H1 (cell line): ENCODE data around the gene LRCH3. TPM values are rescaled to one million over a fixed set of nuclear protein-coding genes. Genes with fewer than 3 reads are reported as not detected.

ENCODE experiments used
- CTCF ChIA-PET: fragments of 300-600 bp; sonication (Branson Sonifier 250); formaldehyde crosslinking; loops from one replicate; lab custom pipeline; 2021; ENCODE audit not compliant: partially characterized antibody; lab: Charles Lee
- POLR2A ChIA-PET: fragments of 300-600 bp; sonication (Branson Sonifier 250); formaldehyde crosslinking; loops from one replicate; lab custom pipeline; 2021; ENCODE audit warnings: inconsistent platforms; ENCODE audit not compliant: partially characterized antibody; lab: Charles Lee
- DNase-seq, 2 experiments: peaks; one replicate each; pipeline versions ENCODE4 v3.0.0 to v3.0.0-alpha.2; 2010 to 2022; ENCODE audit warnings: low spot score in 2 of 2, low read depth in 1 of 2, mixed read lengths in 1 of 2
- FAIRE-seq: peaks from 2 replicates; lab custom pipeline; 2011; peaks lifted over from hg19 to GRCh38; lab: Jason Lieb, UNC
- H2AFZ ChIP-seq: 2 replicates; pipeline ENCODE4 v1.8.1; 2012; ENCODE audit warnings: low read length, inconsistent platforms
- H2AK5ac ChIP-seq: 2 replicates; pipeline ENCODE4 v1.6.1; 2013; ENCODE audit warnings: low read depth, low read length
- H2BK120ac ChIP-seq: replicated peaks from 2 replicates; pipeline ENCODE3; 2013; ENCODE audit warnings: low read depth, low read length, inconsistent platforms
- H2BK12ac ChIP-seq: 2 replicates; pipeline ENCODE4 v1.6.1; 2013; ENCODE audit warnings: low read depth, low read length
- H2BK15ac ChIP-seq: 2 replicates; pipeline ENCODE4 v1.6.1; 2013; ENCODE audit warnings: low read length
- H2BK20ac ChIP-seq: 2 replicates; pipeline ENCODE4 v1.6.1; 2013; ENCODE audit warnings: low read length
- H2BK5ac ChIP-seq: 2 replicates; pipeline ENCODE4 v1.6.1; 2013; ENCODE audit warnings: low read depth, low read length
- H3K14ac ChIP-seq: 2 replicates; pipeline ENCODE4 v1.6.1; 2013; ENCODE audit warnings: inconsistent platforms; ENCODE audit not compliant: insufficient read length
- H3K18ac ChIP-seq: 2 replicates; pipeline ENCODE4 v1.6.1; 2013; ENCODE audit warnings: low read length; ENCODE audit errors: extremely low read depth
- H3K23ac ChIP-seq: 2 replicates; pipeline ENCODE4 v1.6.1; 2013; ENCODE audit warnings: inconsistent platforms; ENCODE audit not compliant: insufficient read length
- H3K23me2 ChIP-seq: 2 replicates; pipeline ENCODE4 v1.6.1; 2013; ENCODE audit warnings: low read depth, low read length
- H3K27ac ChIP-seq: 2 replicates; pipeline ENCODE4 v1.6.1; 2011; ENCODE audit warnings: low read depth, low read length, inconsistent platforms
- H3K27me3 ChIP-seq, 4 experiments: replicated peaks in 1 of 4; 1 replicate in 1 of 4; 2 replicates in 3 of 4; pipeline versions ENCODE4 v1.6.1 to v1.8.1; 2011 to 2013; ENCODE audit warnings: low read length in 3 of 4, mild to moderate bottlenecking in 3 of 4, inconsistent platforms in 2 of 4, mixed read lengths in 2 of 4, moderate library complexity in 1 of 4; ENCODE audit not compliant: control insufficient read depth in 3 of 4, insufficient read depth in 3 of 4; ENCODE audit errors: extremely low read depth in 1 of 4
- H3K36me3 ChIP-seq, 4 experiments: 2 replicates each; pipeline versions ENCODE4 v1.6.1 to v1.8.1; 2011 to 2013; ENCODE audit warnings: mild to moderate bottlenecking in 4 of 4, low read length in 3 of 4, moderate library complexity in 2 of 4, control low read depth in 1 of 4, inconsistent platforms in 1 of 4; ENCODE audit not compliant: insufficient read depth in 4 of 4, control insufficient read depth in 2 of 4
- H3K4ac ChIP-seq: replicated peaks from 2 replicates; pipeline ENCODE3; 2013; ENCODE audit warnings: low read length, low read depth, mixed read lengths, inconsistent platforms; ENCODE audit not compliant: insufficient read length
- H3K4me1 ChIP-seq, 4 experiments: replicated peaks in 1 of 4; 1 replicate in 1 of 4; 2 replicates in 3 of 4; pipeline versions ENCODE4 v1.6.1 to v1.8.1; 2011 to 2013; ENCODE audit warnings: low read length in 3 of 4, inconsistent platforms in 2 of 4, mixed read lengths in 1 of 4; ENCODE audit not compliant: insufficient read depth in 4 of 4, control insufficient read depth in 3 of 4
- H3K4me2 ChIP-seq, 2 experiments: 2 replicates each; pipeline versions ENCODE4 v1.6.1 to v1.8.1; 2011 to 2013; ENCODE audit warnings: low read depth in 2 of 2, low read length in 2 of 2, control low read depth in 1 of 2, inconsistent platforms in 1 of 2, mild to moderate bottlenecking in 1 of 2; ENCODE audit not compliant: insufficient read depth in 1 of 2
- H3K4me3 ChIP-seq, 4 experiments: fragments of 200-600, 300-600 bp in 1 of 4; sonication (generic), shearing (Covaris generic), sonication (Bioruptor Twin) in 1 of 4; 2 replicates each; pipeline versions ENCODE4 v1.5.1 to v1.8.1; 2011 to 2016; ENCODE audit warnings: low read length in 4 of 4, low read depth in 3 of 4, control low read depth in 2 of 4, inconsistent platforms in 2 of 4, mild to moderate bottlenecking in 2 of 4, mixed read lengths in 1 of 4, moderate library complexity in 1 of 4; ENCODE audit not compliant: insufficient read depth in 2 of 4; ENCODE audit errors: extremely low read depth in 1 of 4
- H3K56ac ChIP-seq: replicated peaks from 2 replicates; pipeline ENCODE3; 2013; ENCODE audit warnings: low read depth, mild to moderate bottlenecking, mixed read lengths, low read length, inconsistent platforms; ENCODE audit not compliant: insufficient read length
- H3K79me1 ChIP-seq: 2 replicates; pipeline ENCODE4 v1.6.1; 2013; ENCODE audit warnings: low read depth, low read length, control low read depth
- H3K79me2 ChIP-seq, 2 experiments: 2 replicates each; pipeline versions ENCODE4 v1.6.1 to v1.8.1; 2012 to 2013; ENCODE audit warnings: low read length in 2 of 2, mild to moderate bottlenecking in 2 of 2, inconsistent platforms in 1 of 2; ENCODE audit not compliant: insufficient read depth in 2 of 2, control insufficient read depth in 1 of 2
- H3K9ac ChIP-seq, 4 experiments: replicated peaks in 1 of 4; 1 replicate in 1 of 4; 2 replicates in 3 of 4; pipeline versions ENCODE4 v1.6.1 to v1.8.1; 2011 to 2013; ENCODE audit warnings: low read depth in 3 of 4, low read length in 3 of 4, control low read depth in 2 of 4, mild to moderate bottlenecking in 2 of 4, moderate library complexity in 2 of 4, inconsistent platforms in 1 of 4; ENCODE audit errors: extremely low read depth in 1 of 4
- H3K9me3 ChIP-seq, 2 experiments: 2 replicates each; pipeline versions ENCODE4 v1.6.1 to v1.8.1; 2012 to 2013; ENCODE audit warnings: mild to moderate bottlenecking in 2 of 2, moderate library complexity in 2 of 2, control low read depth in 1 of 2, inconsistent platforms in 1 of 2, low read depth in 1 of 2, low read length in 1 of 2, mixed read lengths in 1 of 2; ENCODE audit not compliant: insufficient read depth in 2 of 2
- H4K20me1 ChIP-seq, 2 experiments: replicated peaks in 1 of 2; 2 replicates each; pipeline versions ENCODE3 to v1.8.1; 2011 to 2013; ENCODE audit warnings: inconsistent platforms in 2 of 2, low read length in 2 of 2, mild to moderate bottlenecking in 1 of 2; ENCODE audit not compliant: insufficient read depth in 2 of 2, control insufficient read depth in 1 of 2
- H4K5ac ChIP-seq: 2 replicates; pipeline ENCODE4 v1.6.1; 2013; ENCODE audit warnings: low read length, low read depth, mixed read lengths, inconsistent platforms; ENCODE audit not compliant: insufficient read length
- H4K8ac ChIP-seq: 2 replicates; pipeline ENCODE4 v1.8.0; 2013; ENCODE audit warnings: mild to moderate bottlenecking, moderate library complexity, low read length, inconsistent platforms; ENCODE audit not compliant: insufficient read depth; ENCODE audit errors: extremely low read depth
- H4K91ac ChIP-seq: replicated peaks from 2 replicates; pipeline ENCODE3; 2013; ENCODE audit warnings: low read length, mixed read lengths, inconsistent platforms; ENCODE audit not compliant: insufficient read length
- MAFK ChIP-seq: IDR thresholded peaks from 2 replicates; pipeline ENCODE4 v1.6.1; 2012; ENCODE audit warnings: low read depth, mild to moderate bottlenecking, improper control_type of control experiment, low read length
- WGBS, 2 experiments: shearing (Covaris generic) in 1 of 2; methylation state at CpG; one replicate each; pipeline versions ENCODE4 v1.1.6 to v1.1.7; 2013 to 2015; ENCODE audit warnings: low lambda C conversion rate in 2 of 2, mixed read lengths in 2 of 2, inconsistent platforms in 1 of 2, low coverage in 1 of 2, missing lambda C conversion rate in 1 of 2; ENCODE audit not compliant: insufficient replicate concordance in 2 of 2, insufficient coverage in 1 of 2, insufficient read length in 1 of 2; ENCODE audit errors: extremely low coverage in 1 of 2, missing lambda C conversion rate in 1 of 2; 5-methylcytosine and 5-hydroxymethylcytosine counted together
- polyA plus RNA-seq, 7 experiments: library from polyadenylated mRNA; depleted of rRNA in 3 of 7; stranded (reverse) in 5 of 7; unstranded in 2 of 7; fragments of >200 nt in 5 of 7; fragments of 200-250 nt in 2 of 7; gene quantifications; 1 replicate in 5 of 7; 2 replicates in 1 of 7; 4 replicates in 1 of 7; pipeline versions ENCODE4 v1.2.1 to v1.2.3, GENCODE V29; 2011 to 2013; ENCODE audit warnings: missing spikeins in 2 of 7, mixed read lengths in 2 of 7
- total RNA-seq: library from RNA; stranded (reverse); fragmentation: NEBNext Ultra II Directional; extraction: Animal tissue kit (Norgen Biotek cat#: 25700); gene quantifications from 2 replicates; pipeline ENCODE4 v1.2.1, GENCODE V29; 2021
- TF ChIP-seq, protein P1 (sequence below): IDR thresholded peaks from 2 replicates; pipeline ENCODE4 v1.6.1; 2012; ENCODE audit warnings: inconsistent platforms

Gene LRCH3
- total and polyA plus RNA-seq, 2 of the 8 experiments (the other 6 are each of a cell fraction or from before 2014, with no cell fraction given) = 58.4 to 66.0 TPM

DNA sequence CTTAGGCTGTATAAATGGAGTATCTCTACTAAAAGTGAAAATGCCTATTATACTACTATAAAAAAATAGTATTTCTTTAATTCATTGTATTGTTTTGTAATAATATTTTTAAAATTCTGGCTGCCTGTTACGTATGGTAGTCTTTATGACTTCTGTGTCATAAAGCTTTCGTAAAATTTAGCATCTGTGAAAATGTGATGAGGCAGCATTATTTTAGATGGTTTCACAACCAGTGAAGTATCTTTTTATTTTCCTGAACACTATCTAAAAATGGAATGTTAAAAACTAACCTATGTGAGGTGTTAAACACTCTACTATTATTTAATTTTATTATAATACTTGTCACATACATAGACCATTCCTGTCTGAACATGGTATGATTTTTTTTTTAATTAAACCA, 46.2 kb downstream of the LRCH3 start:
- no peak overlapping the region for H3K27ac ChIP-seq
- no peak for DNase-seq
- no peaks in the 10 kb centered on the region for H4K20me1 ChIP-seq
- no peak overlapping the region for H4K91ac ChIP-seq
- no peaks in the 10 kb centered on the region for H3K79me2 ChIP-seq
- no peaks in the 10 kb centered on the region for H3K4me1 ChIP-seq
- no peak overlapping the region for H3K4ac ChIP-seq
- H3K36me3 ChIP-seq = peaks cover 5 to 66% (median 34%) of the 10 kb centered on the region in 4 experiments; a peak in 7 of 8 replicates
- no peak overlapping the region for H2BK20ac ChIP-seq
- WGBS, 2 experiments = 91% methylated on average over 2 of the region's 2 CpGs; no CpG with 5 or more reads in 1 of the 2 experiments
- no peak overlapping the region for H3K9ac ChIP-seq
- POLR2A ChIA-PET = no interaction called here
- no peak overlapping the region for H3K56ac ChIP-seq
- H2BK5ac ChIP-seq = no peak overlapping the region
- H2AFZ ChIP-seq = no peak overlapping the region
- no peak overlapping the region for H2BK12ac ChIP-seq
- H4K8ac ChIP-seq = no peak overlapping the region
- CTCF ChIA-PET = interaction anchor here (1.0 kb wide), 1 partner anchor 88 kb away, joined by 3 read pairs; no protein-coding TSS in a partner anchor
- no peaks in the 10 kb centered on the region for H3K27me3 ChIP-seq
- H3K18ac ChIP-seq = no peak overlapping the region
- H3K4me3 ChIP-seq = no peak overlapping the region
- no peak overlapping the region for H3K4me2 ChIP-seq
- H3K79me1 ChIP-seq = no peaks in the 10 kb centered on the region
- H2AK5ac ChIP-seq = no peak overlapping the region
- TF ChIP-seq MAFK = peak; percentile 74
- TF ChIP-seq, protein P1, sequence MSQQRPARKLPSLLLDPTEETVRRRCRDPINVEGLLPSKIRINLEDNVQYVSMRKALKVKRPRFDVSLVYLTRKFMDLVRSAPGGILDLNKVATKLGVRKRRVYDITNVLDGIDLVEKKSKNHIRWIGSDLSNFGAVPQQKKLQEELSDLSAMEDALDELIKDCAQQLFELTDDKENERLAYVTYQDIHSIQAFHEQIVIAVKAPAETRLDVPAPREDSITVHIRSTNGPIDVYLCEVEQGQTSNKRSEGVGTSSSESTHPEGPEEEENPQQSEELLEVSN = no peak
- H3K9me3 ChIP-seq = no peaks in the 10 kb centered on the region
- H4K5ac ChIP-seq = no peak overlapping the region
- no peak overlapping the region for H3K23ac ChIP-seq
- no peak for FAIRE-seq
- H2BK15ac ChIP-seq = no peak overlapping the region
- H3K23me2 ChIP-seq = no peaks in the 10 kb centered on the region
- no peak overlapping the region for H2BK120ac ChIP-seq
- H3K14ac ChIP-seq = no peak overlapping the region
